ENCODE data around the gene SCGB2A2.

The SCGB2A2 gene

DNA sequence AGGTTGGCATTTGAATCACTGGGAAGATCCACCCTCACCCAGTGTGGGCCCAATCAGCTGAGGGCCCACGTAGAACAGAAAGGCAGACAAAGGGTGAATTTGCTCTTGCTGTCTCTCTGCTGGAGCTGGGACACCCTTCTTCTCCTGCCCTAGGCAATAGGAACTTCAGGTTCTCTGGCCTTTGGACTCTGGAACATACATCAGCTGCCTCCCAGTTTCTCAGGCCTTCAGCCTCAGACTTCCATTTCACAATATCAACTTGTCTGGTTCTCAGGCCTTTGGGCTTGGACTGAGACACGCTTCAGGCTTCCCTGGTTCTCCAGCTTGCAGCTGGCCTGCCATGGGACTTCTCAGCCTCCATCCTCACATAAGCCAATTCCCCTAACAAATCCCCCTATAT, 52.6 kb downstream of the SCGB2A2 start:
- DNase-seq (ENCODE audit: low read depth), result no peak
- H3K4me3 ChIP-seq (ENCODE audit: low read depth, low read length), result no peak overlapping the region
- TF ChIP-seq, protein P1, sequence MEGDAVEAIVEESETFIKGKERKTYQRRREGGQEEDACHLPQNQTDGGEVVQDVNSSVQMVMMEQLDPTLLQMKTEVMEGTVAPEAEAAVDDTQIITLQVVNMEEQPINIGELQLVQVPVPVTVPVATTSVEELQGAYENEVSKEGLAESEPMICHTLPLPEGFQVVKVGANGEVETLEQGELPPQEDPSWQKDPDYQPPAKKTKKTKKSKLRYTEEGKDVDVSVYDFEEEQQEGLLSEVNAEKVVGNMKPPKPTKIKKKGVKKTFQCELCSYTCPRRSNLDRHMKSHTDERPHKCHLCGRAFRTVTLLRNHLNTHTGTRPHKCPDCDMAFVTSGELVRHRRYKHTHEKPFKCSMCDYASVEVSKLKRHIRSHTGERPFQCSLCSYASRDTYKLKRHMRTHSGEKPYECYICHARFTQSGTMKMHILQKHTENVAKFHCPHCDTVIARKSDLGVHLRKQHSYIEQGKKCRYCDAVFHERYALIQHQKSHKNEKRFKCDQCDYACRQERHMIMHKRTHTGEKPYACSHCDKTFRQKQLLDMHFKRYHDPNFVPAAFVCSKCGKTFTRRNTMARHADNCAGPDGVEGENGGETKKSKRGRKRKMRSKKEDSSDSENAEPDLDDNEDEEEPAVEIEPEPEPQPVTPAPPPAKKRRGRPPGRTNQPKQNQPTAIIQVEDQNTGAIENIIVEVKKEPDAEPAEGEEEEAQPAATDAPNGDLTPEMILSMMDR (IDR thresholded peaks at IDR 0.05; ENCODE audit: control insufficient read depth, extremely low read depth, insufficient read depth), result no peak

Measured in LNCaP clone FGC (cell line).